ENCODE data around the gene BABAM2. TPM values are rescaled to one million over a fixed set of nuclear protein-coding genes. Genes with fewer than 3 reads are reported as not detected.
A peak's percentile ranks its signal among the peaks of the same experiment; 100 is the strongest.

Gene BABAM2
- total RNA-seq, 3 donors from 2014 or later (not counting 1 experiment from before 2014, with no cell fraction given): 54.6 to 66.1 (median 59.5) TPM

DNA sequence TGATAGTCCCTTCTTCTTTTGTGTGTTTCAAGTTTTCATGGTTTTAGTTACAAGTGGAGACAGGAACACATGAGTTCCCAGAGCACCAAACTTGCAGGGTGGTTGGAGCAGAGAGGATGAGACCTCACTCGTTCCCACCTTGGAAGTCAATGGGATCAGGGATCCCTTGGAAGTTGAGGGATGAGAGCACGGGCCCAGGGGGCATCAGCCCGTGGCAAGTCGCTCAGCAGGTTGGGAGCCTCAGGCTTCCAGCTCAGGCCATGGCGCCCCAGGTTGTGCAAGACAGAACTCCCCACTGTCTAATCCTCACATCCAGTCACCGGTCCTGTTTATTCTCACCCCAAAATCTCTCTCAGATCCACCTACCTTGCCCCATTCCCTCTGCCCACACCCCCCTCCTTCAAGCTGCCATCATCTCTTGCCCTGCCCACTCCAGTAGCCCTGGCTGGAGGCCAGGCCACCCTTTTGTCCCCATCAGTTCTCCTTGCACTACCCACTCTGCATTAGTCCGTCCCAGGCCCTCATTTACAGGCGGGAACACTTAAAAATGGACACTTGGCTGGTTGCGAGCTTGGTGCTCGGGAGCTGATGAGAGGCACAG lies 464.5 kb downstream of the BABAM2 start:
- intact Hi-C loops (cut with micrococcal nuclease): loop anchor here (5.0 kb wide), 1 partner anchor 83 kb away; no protein-coding TSS in a partner anchor
- no peak overlapping the region for H3K27ac ChIP-seq (ENCODE audit: low read length)
- no peak overlapping the region for H3K4me3 ChIP-seq (ENCODE audit: low read length)
- ATAC-seq (no peak), DNase-seq (no peak)
- WGBS (ENCODE audit: insufficient coverage): 96% methylated on average over 10 of the region's 10 CpGs
- H3K27me3 ChIP-seq (ENCODE audit: control insufficient read depth, insufficient read depth, low read length): no peaks in the 10 kb centered on the region
- H3K27ac Mint-ChIP-seq: peak overlapping the region; percentile 63 to 80
- no peaks in the 10 kb centered on the region for H3K36me3 ChIP-seq (ENCODE audit: control insufficient read depth, insufficient read depth, low read length)
- no peaks in the 10 kb centered on the region for H3K9me3 Mint-ChIP-seq
- peaks cover 17 to 45% of the 10 kb centered on the region in 2 donors for H3K4me1 Mint-ChIP-seq
- no peaks in the 10 kb centered on the region for H3K36me3 Mint-ChIP-seq
- no peaks in the 10 kb centered on the region for H3K27me3 Mint-ChIP-seq (ENCODE audit: low read depth in 2 of 2)
- H3K4me3 Mint-ChIP-seq: no peak overlapping the region
- TF ChIP-seq, protein P1, sequence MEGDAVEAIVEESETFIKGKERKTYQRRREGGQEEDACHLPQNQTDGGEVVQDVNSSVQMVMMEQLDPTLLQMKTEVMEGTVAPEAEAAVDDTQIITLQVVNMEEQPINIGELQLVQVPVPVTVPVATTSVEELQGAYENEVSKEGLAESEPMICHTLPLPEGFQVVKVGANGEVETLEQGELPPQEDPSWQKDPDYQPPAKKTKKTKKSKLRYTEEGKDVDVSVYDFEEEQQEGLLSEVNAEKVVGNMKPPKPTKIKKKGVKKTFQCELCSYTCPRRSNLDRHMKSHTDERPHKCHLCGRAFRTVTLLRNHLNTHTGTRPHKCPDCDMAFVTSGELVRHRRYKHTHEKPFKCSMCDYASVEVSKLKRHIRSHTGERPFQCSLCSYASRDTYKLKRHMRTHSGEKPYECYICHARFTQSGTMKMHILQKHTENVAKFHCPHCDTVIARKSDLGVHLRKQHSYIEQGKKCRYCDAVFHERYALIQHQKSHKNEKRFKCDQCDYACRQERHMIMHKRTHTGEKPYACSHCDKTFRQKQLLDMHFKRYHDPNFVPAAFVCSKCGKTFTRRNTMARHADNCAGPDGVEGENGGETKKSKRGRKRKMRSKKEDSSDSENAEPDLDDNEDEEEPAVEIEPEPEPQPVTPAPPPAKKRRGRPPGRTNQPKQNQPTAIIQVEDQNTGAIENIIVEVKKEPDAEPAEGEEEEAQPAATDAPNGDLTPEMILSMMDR (IDR thresholded peaks at IDR 0.05): no peak
- no peaks in the 10 kb centered on the region for H3K9me3 ChIP-seq (ENCODE audit: control insufficient read depth, insufficient read depth, low read length)
- peaks cover 56% of the 10 kb centered on the region for H3K4me1 ChIP-seq (ENCODE audit: control insufficient read depth, insufficient read depth, low read length)

DNA sequence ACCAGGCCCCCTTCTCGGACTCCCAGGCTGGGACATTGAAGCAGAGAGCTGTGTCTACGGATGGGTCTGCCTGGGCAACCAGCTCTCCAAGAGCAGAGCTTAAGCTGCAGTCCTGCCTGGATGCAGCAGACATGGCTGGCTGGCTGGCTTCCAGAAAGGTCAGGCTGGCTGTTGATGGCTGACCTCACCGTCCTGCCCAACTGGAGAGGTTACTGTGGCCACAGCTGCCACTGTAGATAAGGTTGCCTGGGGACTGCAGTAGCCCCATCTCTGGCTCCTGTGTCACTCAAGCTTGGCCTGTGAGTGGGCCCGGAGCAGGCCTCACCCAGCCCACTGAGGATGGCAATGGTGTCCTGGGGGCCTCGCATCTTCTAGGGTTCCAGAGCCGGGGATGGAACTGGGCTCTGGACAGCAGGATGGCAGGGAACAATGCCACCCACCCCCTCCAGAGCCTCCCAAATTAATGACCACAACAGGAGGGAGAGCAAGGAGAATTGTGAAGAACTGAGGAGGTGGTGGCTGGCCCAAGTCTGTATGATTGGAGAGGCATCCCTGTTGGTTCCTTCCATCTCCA lies 465.1 kb downstream of the BABAM2 start:
- TF ChIP-seq, protein P1 (IDR thresholded peaks at IDR 0.05): no peak
- Mint-ChIP-seq H3K27ac (peak overlapping the region; percentile 63 to 80), H3K27me3 (ENCODE audit: low read depth in 2 of 2) (no peaks in the 10 kb centered on the region), H3K4me3 (no peak overlapping the region), H3K36me3 (no peaks in the 10 kb centered on the region), H3K4me1 (peaks cover 21 to 50% of the 10 kb centered on the region in 2 donors), H3K9me3 (no peaks in the 10 kb centered on the region)
- H3K27ac ChIP-seq (ENCODE audit: low read length): peak overlapping the region; percentile 15
- H3K36me3 ChIP-seq (ENCODE audit: control insufficient read depth, insufficient read depth, low read length): no peaks in the 10 kb centered on the region
- H3K4me3 ChIP-seq (ENCODE audit: low read length): no peak overlapping the region
- 94% methylated on average over 5 of the region's 6 CpGs for WGBS (ENCODE audit: insufficient coverage)
- DNase-seq (no peak), ATAC-seq (no peak)
- intact Hi-C loops (cut with micrococcal nuclease): loop anchor here (5.0 kb wide), 1 partner anchor 83 kb away; no protein-coding TSS in a partner anchor
- peaks cover 57% of the 10 kb centered on the region for H3K4me1 ChIP-seq (ENCODE audit: control insufficient read depth, insufficient read depth, low read length)
- H3K27me3 ChIP-seq (ENCODE audit: control insufficient read depth, insufficient read depth, low read length): no peaks in the 10 kb centered on the region
- no peaks in the 10 kb centered on the region for H3K9me3 ChIP-seq (ENCODE audit: control insufficient read depth, insufficient read depth, low read length)

DNA sequence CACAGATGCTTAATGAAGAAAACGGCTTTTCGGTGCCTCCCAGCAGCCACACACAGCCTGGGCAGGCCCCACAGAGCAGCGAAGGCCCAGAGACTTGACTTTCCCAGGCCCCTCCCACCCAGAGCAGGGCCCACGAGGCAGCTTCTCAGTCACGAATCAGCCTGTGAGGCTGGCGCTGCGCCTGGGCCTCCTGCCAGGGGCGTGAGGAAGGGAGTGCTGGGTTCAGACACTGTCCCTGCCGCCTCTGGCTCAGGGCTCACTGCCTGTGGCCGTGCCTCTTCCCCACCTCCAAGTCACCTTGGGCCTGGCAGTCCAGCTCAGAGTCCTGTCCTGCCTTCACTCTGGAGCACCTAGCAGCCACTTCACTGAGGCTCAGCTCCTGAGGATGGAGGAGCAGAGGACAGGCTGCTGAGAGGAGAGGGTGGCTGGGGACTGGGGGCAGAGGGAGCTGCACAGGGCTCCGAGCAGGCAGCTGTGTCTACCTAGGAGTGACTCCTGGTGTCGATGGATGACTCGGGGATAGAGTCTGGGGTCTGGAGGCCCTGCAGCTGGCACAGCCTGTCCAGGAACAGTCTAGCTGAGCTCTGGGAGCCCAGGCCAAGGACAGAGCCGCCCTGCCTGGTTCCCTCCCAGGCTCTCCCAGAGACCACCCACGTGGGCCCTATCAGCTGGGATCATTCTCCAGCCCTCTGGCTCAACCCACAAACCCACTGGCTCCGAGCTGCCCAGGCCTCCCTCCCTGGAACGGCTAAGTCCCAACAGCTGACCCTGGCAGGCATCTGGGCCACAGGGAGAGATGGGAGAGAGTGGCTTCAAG lies 465.8 kb downstream of the BABAM2 start:
- H3K4me3 Mint-ChIP-seq: no peak overlapping the region
- Histone ChIP-seq H3K36me3 (ENCODE audit: control insufficient read depth, insufficient read depth, low read length) (no peaks in the 10 kb centered on the region), H3K4me1 (ENCODE audit: control insufficient read depth, insufficient read depth, low read length) (peaks cover 59% of the 10 kb centered on the region), H3K27ac (ENCODE audit: low read length) (peak overlapping the region; percentile 29), H3K9me3 (ENCODE audit: control insufficient read depth, insufficient read depth, low read length) (no peaks in the 10 kb centered on the region), H3K27me3 (ENCODE audit: control insufficient read depth, insufficient read depth, low read length) (no peaks in the 10 kb centered on the region), H3K4me3 (ENCODE audit: low read length) (no peak overlapping the region)
- TF ChIP-seq, protein P1 (IDR thresholded peaks at IDR 0.05): no peak
- no peaks in the 10 kb centered on the region for H3K27me3 Mint-ChIP-seq (ENCODE audit: low read depth in 2 of 2)
- intact Hi-C loops (cut with micrococcal nuclease): loop anchor here (5.0 kb wide), 1 partner anchor 84 kb away; no protein-coding TSS in a partner anchor
- H3K9me3 Mint-ChIP-seq: no peaks in the 10 kb centered on the region
- H3K36me3 Mint-ChIP-seq: no peaks in the 10 kb centered on the region
- peak in 1 of 3 donors; percentile 14 for ATAC-seq
- peak in 1 of 2 donors; percentile 73 for DNase-seq
- peaks cover 24 to 55% of the 10 kb centered on the region in 2 donors for H3K4me1 Mint-ChIP-seq
- 73% methylated on average over 17 of the region's 17 CpGs for WGBS (ENCODE audit: insufficient coverage)
- H3K27ac Mint-ChIP-seq: peak overlapping the region; percentile 63 to 80
